GM12878 (cell line): ENCODE data around the gene KCNAB2. TPM values are rescaled to one million over a fixed set of nuclear protein-coding genes. Genes with fewer than 3 reads are reported as not detected.

Source experiments
- ATAC-seq: fragments of 200-7000 bp; cut with Tn5 transposase; 3 replicates; pipeline ENCODE4 v1.9.1; 2020; ENCODE audit warnings: mild to moderate bottlenecking, moderate library complexity
- BruUV-seq: library from RNA; stranded (reverse); fragments of 400-500 nt; replicated peaks from 2 replicates; lab custom pipeline; 2021; lab: Mats Ljungman, UMichigan
- CTCF ChIA-PET: fragments of 300-600 bp; sonication (Branson Sonifier 250); formaldehyde crosslinking; extraction: SDS; loops from one replicate; lab custom pipeline; 2021; ENCODE audit warnings: inconsistent platforms; lab: Yijun Ruan, JAX
- POLR2A ChIA-PET: fragments of 350-600 bp; formaldehyde crosslinking; extraction: SDS; loops from one replicate; lab custom pipeline; 2021; ENCODE audit warnings: inconsistent platforms; lab: Charles Lee
- RAD21 ChIA-PET: fragments of 300-600 bp; sonication (Branson Sonifier 250); formaldehyde crosslinking; loops from one replicate; lab custom pipeline; 2023; ENCODE audit warnings: antibody characterized with exemption; ENCODE audit not compliant: unreplicated experiment; lab: Charles Lee
- SMC1A ChIA-PET: fragments of 300-600 bp; sonication (Branson Sonifier 250); formaldehyde crosslinking; loops from one replicate; lab custom pipeline; 2023; ENCODE audit not compliant: unreplicated experiment, uncharacterized antibody; lab: Charles Lee
- DNase-seq: peaks from one replicate; pipeline ENCODE4 v3.0.0-alpha.2; 2011; ENCODE audit warnings: low read depth, low spot score
- FAIRE-seq: peaks from 3 replicates; lab custom pipeline; 2011; peaks lifted over from hg19 to GRCh38; lab: Jason Lieb, UNC
- H2AFZ ChIP-seq: 2 replicates; pipeline ENCODE4 v1.6.0; 2011; ENCODE audit warnings: low read depth, low read length, control low read depth; ENCODE audit not compliant: control insufficient read depth
- H3K27ac ChIP-seq: 2 replicates; pipeline ENCODE4 v1.5.1; 2011; ENCODE audit warnings: control low read depth; ENCODE audit not compliant: control insufficient read depth, insufficient read depth
- H3K27me3 ChIP-seq, 2 experiments: replicated peaks in 1 of 2; 2 replicates each; pipeline versions ENCODE4 v1.6.0 to v1.6.1; 2011; ENCODE audit warnings: low read length in 1 of 2; ENCODE audit not compliant: control insufficient read depth in 2 of 2, insufficient read depth in 2 of 2
- H3K36me3 ChIP-seq, 2 experiments: 2 replicates each; pipeline ENCODE4 v1.5.1; 2011; ENCODE audit warnings: low read length in 1 of 2; ENCODE audit not compliant: control insufficient read depth in 2 of 2, insufficient read depth in 2 of 2
- H3K4me1 ChIP-seq: 2 replicates; pipeline ENCODE4 v1.6.1; 2011; ENCODE audit warnings: mild to moderate bottlenecking, low read length, moderate library complexity, mixed read lengths; ENCODE audit not compliant: control insufficient read depth, insufficient read depth
- H3K4me2 ChIP-seq: 2 replicates; pipeline ENCODE4 v1.6.0; 2011; ENCODE audit warnings: control low read depth; ENCODE audit not compliant: control insufficient read depth, insufficient read depth
- H3K4me3 ChIP-seq: fragments of 200-600 bp; sonication (generic); 2 replicates; pipeline ENCODE4 v1.5.1; 2016
- H3K79me2 ChIP-seq: 2 replicates; pipeline ENCODE4 v1.6.0; 2011; ENCODE audit warnings: low read length; ENCODE audit not compliant: control insufficient read depth, insufficient read depth
- H3K9ac ChIP-seq: 2 replicates; pipeline ENCODE4 v1.8.0; 2011; ENCODE audit warnings: low read length, control low read depth, mixed read lengths; ENCODE audit not compliant: control insufficient read depth, insufficient read depth
- H3K9me3 ChIP-seq: replicated peaks from 3 replicates; pipeline ENCODE4 v1.5.1; 2011; ENCODE audit warnings: mild to moderate bottlenecking, low read length; ENCODE audit not compliant: control insufficient read depth, insufficient read depth
- H4K20me1 ChIP-seq: 2 replicates; pipeline ENCODE4 v1.6.0; 2011; ENCODE audit not compliant: control insufficient read depth, insufficient read depth
- CBX3 ChIP-seq: fragments of 200-600 bp; sonication (generic); IDR thresholded peaks from 2 replicates; pipeline ENCODE4 v1.6.1; 2016; ENCODE audit warnings: low read depth, borderline replicate concordance
- CHD1 ChIP-seq: IDR thresholded peaks from 2 replicates; pipeline ENCODE4 v1.6.1; 2012; ENCODE audit warnings: low read depth, low read length, improper control_type of control experiment
- E2F4 ChIP-seq: IDR thresholded peaks from 2 replicates; pipeline ENCODE4 v1.6.1; 2012; ENCODE audit warnings: low read depth, low read length, improper control_type of control experiment
- MEF2A ChIP-seq: IDR thresholded peaks from 2 replicates; pipeline ENCODE4 v1.6.1; 2011; ENCODE audit warnings: low read depth, mild to moderate bottlenecking, low read length, moderate library complexity; ENCODE audit not compliant: insufficient read depth
- NFXL1 ChIP-seq: fragments of 450-650 bp; IDR thresholded peaks from 2 replicates; pipeline ENCODE4 v1.6.1; 2017; ENCODE audit warnings: antibody characterized with exemption, mild to moderate bottlenecking, borderline replicate concordance
- SKIL ChIP-seq: fragments of 450-650 bp; IDR thresholded peaks from 2 replicates; pipeline ENCODE4 v1.6.1; 2017; ENCODE audit warnings: mild to moderate bottlenecking, low read depth, inconsistent platforms; ENCODE audit not compliant: poor library complexity, severe bottlenecking
- WGBS: methylation state at CpG from one replicate; pipeline ENCODE4 v1.1.6; 2016; ENCODE audit warnings: low lambda C conversion rate; ENCODE audit not compliant: insufficient replicate concordance, insufficient coverage; ENCODE audit errors: missing lambda C conversion rate; 5-methylcytosine and 5-hydroxymethylcytosine counted together
- in situ Hi-C: fragments of 300-500 bp; cut with MboI; formaldehyde crosslinking; loops from 9 replicates; pipeline ENCODE4 v1.14.3; 2018; ENCODE audit warnings: mixed read lengths
- intact Hi-C: fragments of 100-400 bp; cut with micrococcal nuclease; formaldehyde crosslinking; loops from one replicate; pipeline ENCODE4 v1.14.2; 2022; ENCODE audit not compliant: unreplicated experiment
- polyA plus RNA-seq, 11 experiments: library from polyadenylated mRNA; depleted of rRNA in 4 of 11; unstranded in 6 of 11; stranded (reverse) in 5 of 11; fragments of >200 nt; fragmentation: Nextera tagmentation in 4 of 11; fragmentation: Illumina TruSeq in 1 of 11; extraction: Ambion mirVana in 4 of 11; extraction: Trizol in 1 of 11; gene quantifications; 1 replicate in 1 of 11; 2 replicates in 10 of 11; pipeline versions ENCODE4 v1.2.1 to v1.2.3, GENCODE V29; 2011 to 2016; ENCODE audit warnings: inconsistent platforms in 2 of 11, missing spikeins in 2 of 11, low read depth in 1 of 11
- total RNA-seq, 4 experiments: library from RNA; depleted of rRNA in 3 of 4; stranded (reverse); fragments of >200 nt in 3 of 4; fragmentation: Illumina TruSeq in 1 of 4; extraction: Trizol in 1 of 4; gene quantifications; 2 replicates each; pipeline versions ENCODE4 v1.2.1 to v1.2.3, GENCODE V29; 2013 to 2021

KCNAB2 gene
- total and polyA plus RNA-seq, 10 of the 15 experiments (the other 5 are each of a cell fraction or from before 2014, with no cell fraction given): 2.9 to 123 (median 62.4) TPM

GRCh38 chr1:6117064-6117463 is 71.4 kb downstream of the KCNAB2 start:
- ChIA-PET POLR2A (no interaction called here), RAD21 (no interaction called here), CTCF (no interaction called here), SMC1A (no interaction called here)
- Histone ChIP-seq H3K79me2 (no peaks in the 10 kb centered on the region), H3K9ac (no peak overlapping the region), H3K27ac (no peak overlapping the region), H2AFZ (no peak overlapping the region), H3K9me3 (no peaks in the 10 kb centered on the region), H3K4me2 (no peak overlapping the region), H3K4me1 (no peaks in the 10 kb centered on the region), H4K20me1 (no peaks in the 10 kb centered on the region), H3K36me3 (no peaks in the 10 kb centered on the region), H3K27me3 (no peaks in the 10 kb centered on the region), H3K4me3 (no peak overlapping the region)
- intact Hi-C loops: loop anchor here (5.0 kb wide), 1 partner anchor 50 kb away; no protein-coding TSS in a partner anchor
- TF ChIP-seq CBX3: no peak
- no peak for TF ChIP-seq MEF2A
- no peak for TF ChIP-seq SKIL
- TF ChIP-seq NFXL1: no peak
- TF ChIP-seq CHD1: no peak
- TF ChIP-seq E2F4: no peak
- DNase-seq (no peak), ATAC-seq (no peak), FAIRE-seq (no peak)
- in situ Hi-C loops: no loop called here
- WGBS: 25% methylated on average over 2 of the region's 2 CpGs
- BruUV-seq: no TSS peak
